ENCODE data around the gene RPL29.
A peak's percentile ranks its signal among the peaks of the same experiment; 100 is the strongest.

The RPL29 gene

GRCh38 chr3:51968883-51969678, 26.6 kb downstream of the RPL29 start:
- Histone ChIP-seq H3K27me3 (ENCODE audit: control insufficient read depth, insufficient read depth, low read length) (peaks cover 19% of the 10 kb centered on the region; the same call in 1 of the 2 replicates), H3K4me1 (ENCODE audit: control insufficient read depth, insufficient read depth, low read length) (peaks cover 51% of the 10 kb centered on the region), H3K27ac (ENCODE audit: low read depth, low read length) (peak overlapping the region; percentile 79; the same call in 1 of the 2 replicates), H3K4me3 (ENCODE audit: low read depth, low read length) (peak overlapping the region; percentile 68), H3K36me3 (ENCODE audit: control insufficient read depth, insufficient read depth, low read length) (no peaks in the 10 kb centered on the region), H3K9me3 (ENCODE audit: control insufficient read depth, insufficient read depth, low read depth, low read length) (no peaks in the 10 kb centered on the region), H3K9ac (ENCODE audit: low read length) (peak overlapping the region; percentile 66)

- peaks cover 18% of the 10 kb centered on the region for H3K27me3 ChIP-seq (ENCODE audit: control insufficient read depth, insufficient read depth, low read length)
- peak overlapping the region; percentile 91 for H3K9ac ChIP-seq (ENCODE audit: low read length)
- peak overlapping the region; percentile 79 for H3K27ac ChIP-seq (ENCODE audit: low read depth, low read length)
- H3K4me1 ChIP-seq (ENCODE audit: control insufficient read depth, insufficient read depth, low read length): peaks cover 49% of the 10 kb centered on the region
- peak overlapping the region; percentile 68 for H3K4me3 ChIP-seq (ENCODE audit: low read depth, low read length)
- no peaks in the 10 kb centered on the region for H3K36me3 ChIP-seq (ENCODE audit: control insufficient read depth, insufficient read depth, low read length)
- H3K9me3 ChIP-seq (ENCODE audit: control insufficient read depth, insufficient read depth, low read depth, low read length): no peaks in the 10 kb centered on the region
Measured at GRCh38 chr3:51968170-51968775, 27.4 kb downstream of the RPL29 start.

GRCh38 chr3:51967384-51968169, 28.1 kb downstream of the RPL29 start, which contains the start of gene PCBP4:
Gene PCBP4 (minus strand): TSS chr3:51967454. CDS start chr3:51961240, 6,214 bp downstream.
- H3K9me3 ChIP-seq (ENCODE audit: control insufficient read depth, insufficient read depth, low read depth, low read length): no peaks in the 10 kb centered on the region
- H3K9ac ChIP-seq (ENCODE audit: low read length): peak within 1 kb of the TSS; percentile 91
- H3K4me1 ChIP-seq (ENCODE audit: control insufficient read depth, insufficient read depth, low read length): peaks cover 56% of the 10 kb centered on the region
- H3K27ac ChIP-seq (ENCODE audit: low read depth, low read length): peak within 1 kb of the TSS; percentile 73; the same call in 1 of the 2 replicates
- H3K36me3 ChIP-seq (ENCODE audit: control insufficient read depth, insufficient read depth, low read length): no peaks in the 10 kb centered on the region
- H3K4me3 ChIP-seq (ENCODE audit: low read depth, low read length): peak within 1 kb of the TSS; percentile 68
- peaks cover 24% of the 10 kb centered on the region for H3K27me3 ChIP-seq (ENCODE audit: control insufficient read depth, insufficient read depth, low read length)

- Histone ChIP-seq H3K4me1 (ENCODE audit: control insufficient read depth, insufficient read depth, low read length) (peaks cover 57% of the 10 kb centered on the region), H3K27ac (ENCODE audit: low read depth, low read length) (no peak overlapping the region)
Measured at GRCh38 chr3:51966922-51967383, 28.7 kb downstream of the RPL29 start.

GRCh38 chr3:51966486-51966885, 29.2 kb downstream of the RPL29 start:
- Histone ChIP-seq H3K27ac (ENCODE audit: low read depth, low read length) (no peak overlapping the region), H3K9ac (ENCODE audit: low read length) (no peak overlapping the region), H3K9me3 (ENCODE audit: control insufficient read depth, insufficient read depth, low read depth, low read length) (no peaks in the 10 kb centered on the region), H3K36me3 (ENCODE audit: control insufficient read depth, insufficient read depth, low read length) (no peaks in the 10 kb centered on the region), H3K27me3 (ENCODE audit: control insufficient read depth, insufficient read depth, low read length) (peaks cover 25% of the 10 kb centered on the region), H3K4me3 (ENCODE audit: low read depth, low read length) (peak overlapping the region; percentile 57), H3K4me1 (ENCODE audit: control insufficient read depth, insufficient read depth, low read length) (peaks cover 57% of the 10 kb centered on the region)

More at GRCh38 chr3:51966922-51967383, 28.7 kb downstream of the RPL29 start:
- H3K9me3 ChIP-seq (ENCODE audit: control insufficient read depth, insufficient read depth, low read depth, low read length): no peaks in the 10 kb centered on the region
- H3K36me3 ChIP-seq (ENCODE audit: control insufficient read depth, insufficient read depth, low read length): no peaks in the 10 kb centered on the region
- H3K9ac ChIP-seq (ENCODE audit: low read length): peak overlapping the region; percentile 10
- peaks cover 25% of the 10 kb centered on the region for H3K27me3 ChIP-seq (ENCODE audit: control insufficient read depth, insufficient read depth, low read length)
- H3K4me3 ChIP-seq (ENCODE audit: low read depth, low read length): peak overlapping the region; percentile 57

- Histone ChIP-seq H3K4me1 (ENCODE audit: control insufficient read depth, insufficient read depth, low read length) (peaks cover 54% of the 10 kb centered on the region), H3K27ac (ENCODE audit: low read depth, low read length) (no peak overlapping the region), H3K36me3 (ENCODE audit: control insufficient read depth, insufficient read depth, low read length) (no peaks in the 10 kb centered on the region), H3K4me3 (ENCODE audit: low read depth, low read length) (peak overlapping the region; percentile 57; the same call in 1 of the 2 replicates), H3K27me3 (ENCODE audit: control insufficient read depth, insufficient read depth, low read length) (peaks cover 25% of the 10 kb centered on the region), H3K9ac (ENCODE audit: low read length) (no peak overlapping the region), H3K9me3 (ENCODE audit: control insufficient read depth, insufficient read depth, low read depth, low read length) (no peaks in the 10 kb centered on the region)
Measured at GRCh38 chr3:51966016-51966415, 29.7 kb downstream of the RPL29 start.

- Histone ChIP-seq H3K4me1 (ENCODE audit: control insufficient read depth, insufficient read depth, low read length) (peaks cover 53% of the 10 kb centered on the region), H3K4me3 (ENCODE audit: low read depth, low read length) (no peak overlapping the region), H3K9me3 (ENCODE audit: control insufficient read depth, insufficient read depth, low read depth, low read length) (no peaks in the 10 kb centered on the region), H3K27ac (ENCODE audit: low read depth, low read length) (no peak overlapping the region), H3K9ac (ENCODE audit: low read length) (no peak overlapping the region), H3K27me3 (ENCODE audit: control insufficient read depth, insufficient read depth, low read length) (peaks cover 28% of the 10 kb centered on the region), H3K36me3 (ENCODE audit: control insufficient read depth, insufficient read depth, low read length) (no peaks in the 10 kb centered on the region)
Measured at GRCh38 chr3:51964521-51964920, 31.2 kb downstream of the RPL29 start.

GRCh38 chr3:51963951-51964451, 31.7 kb downstream of the RPL29 start:
- Histone ChIP-seq H3K36me3 (ENCODE audit: control insufficient read depth, insufficient read depth, low read length) (no peaks in the 10 kb centered on the region), H3K9ac (ENCODE audit: low read length) (no peak overlapping the region), H3K27me3 (ENCODE audit: control insufficient read depth, insufficient read depth, low read length) (peaks cover 28% of the 10 kb centered on the region), H3K4me3 (ENCODE audit: low read depth, low read length) (no peak overlapping the region), H3K4me1 (ENCODE audit: control insufficient read depth, insufficient read depth, low read length) (peaks cover 48% of the 10 kb centered on the region), H3K9me3 (ENCODE audit: control insufficient read depth, insufficient read depth, low read depth, low read length) (no peaks in the 10 kb centered on the region), H3K27ac (ENCODE audit: low read depth, low read length) (no peak overlapping the region)

GRCh38 chr3:51962854-51963530, 32.7 kb downstream of the RPL29 start:
- H3K4me3 ChIP-seq (ENCODE audit: low read depth, low read length): no peak overlapping the region
- no peaks in the 10 kb centered on the region for H3K36me3 ChIP-seq (ENCODE audit: control insufficient read depth, insufficient read depth, low read length)
- H3K27ac ChIP-seq (ENCODE audit: low read depth, low read length): no peak overlapping the region
- peaks cover 28% of the 10 kb centered on the region for H3K27me3 ChIP-seq (ENCODE audit: control insufficient read depth, insufficient read depth, low read length)
- H3K4me1 ChIP-seq (ENCODE audit: control insufficient read depth, insufficient read depth, low read length): peaks cover 41% of the 10 kb centered on the region
- no peaks in the 10 kb centered on the region for H3K9me3 ChIP-seq (ENCODE audit: control insufficient read depth, insufficient read depth, low read depth, low read length)
- H3K9ac ChIP-seq (ENCODE audit: low read length): no peak overlapping the region

Measured in HUES6 (cell line).